Skin epidermis (tissue), 12 donors: ENCODE data around the gene PRKCSH.
A peak's percentile ranks its signal among the peaks of the same experiment; 100 is the strongest.
"Not testable (repeated sequence)": the region's sequence is repeated elsewhere in the genome, so short reads cannot be mapped to it uniquely, and the experiment has no call there.

Experiments used
- H3K27ac ChIP-seq, 21 experiments: fragments of 200-600 bp; sonication (generic) in 11 of 21; one replicate each; pipeline ENCODE4 v1.5.0; 2020; ENCODE audit warnings: mild to moderate bottlenecking in 3 of 21, inconsistent platforms in 2 of 21, moderate library complexity in 2 of 21
- H3K4me3 ChIP-seq, 7 experiments: fragments of 200-600 bp; sonication (generic) in 2 of 7; one replicate each; pipeline ENCODE4 v1.5.0; 2020; ENCODE audit warnings: inconsistent platforms in 2 of 7, mild to moderate bottlenecking in 2 of 7, moderate library complexity in 1 of 7

Gene PRKCSH

GRCh38 chr19:11435057-11435832 is at the start of gene PRKCSH, which contains the start of gene ODAD3:
Gene PRKCSH (plus strand): TSS chr19:11435635. CDS start chr19:11436118, 483 bp downstream.
Gene ODAD3 (minus strand): TSS chr19:11435121. CDS start chr19:11435016, 105 bp downstream.
- Histone ChIP-seq H3K27ac (peak within 1 kb of the TSS in 20 of 21 experiments; percentile 36 to 91 (median 79)), H3K4me3 (peak within 1 kb of the TSS; percentile 43 to 87 (median 68))

- Histone ChIP-seq H3K4me3 (no peak overlapping the region), H3K27ac (no peak overlapping the region)
Measured at GRCh38 chr19:11387162-11388034, 48.0 kb upstream of the PRKCSH start.

GRCh38 chr19:11390359-11390758 is 45.1 kb upstream of the PRKCSH start:
- no peak overlapping the region for H3K27ac ChIP-seq
- H3K4me3 ChIP-seq: no peak overlapping the region

GRCh38 chr19:11390933-11391680 is 44.3 kb upstream of the PRKCSH start:
- no peak overlapping the region for H3K27ac ChIP-seq
- H3K4me3 ChIP-seq: no peak overlapping the region

- no peak overlapping the region for H3K27ac ChIP-seq
- H3K4me3 ChIP-seq: no peak overlapping the region
Measured at GRCh38 chr19:11397089-11397610, 38.3 kb upstream of the PRKCSH start.

GRCh38 chr19:11399667-11400066 is 35.8 kb upstream of the PRKCSH start:
- H3K27ac ChIP-seq: no peak overlapping the region
- no peak overlapping the region for H3K4me3 ChIP-seq

GRCh38 chr19:11400798-11401197 is 34.6 kb upstream of the PRKCSH start:
- Histone ChIP-seq H3K4me3 (no peak overlapping the region), H3K27ac (no peak overlapping the region)

- no peak overlapping the region for H3K27ac ChIP-seq
- H3K4me3 ChIP-seq: no peak overlapping the region
Measured at GRCh38 chr19:11401808-11402543, 33.5 kb upstream of the PRKCSH start.

GRCh38 chr19:11404588-11405222 is 30.7 kb upstream of the PRKCSH start:
- no peak overlapping the region for H3K27ac ChIP-seq

GRCh38 chr19:11405846-11406643 is 29.4 kb upstream of the PRKCSH start:
- H3K27ac ChIP-seq: no peak overlapping the region
- peak overlapping the region in 1 of 7 experiments; percentile 8 for H3K4me3 ChIP-seq

More at GRCh38 chr19:11404588-11405222, 30.7 kb upstream of the PRKCSH start:
- H3K4me3 ChIP-seq: no peak overlapping the region

- H3K27ac ChIP-seq, H3K4me3 ChIP-seq: not testable (repeated sequence)
Measured at GRCh38 chr19:11406703-11407236, 28.7 kb upstream of the PRKCSH start.

- H3K27ac ChIP-seq: no peak overlapping the region
Measured at GRCh38 chr19:11408591-11408990, 26.8 kb upstream of the PRKCSH start.

GRCh38 chr19:11410682-11411081 is 24.8 kb upstream of the PRKCSH start:
- no peak overlapping the region for H3K4me3 ChIP-seq

More at GRCh38 chr19:11408591-11408990, 26.8 kb upstream of the PRKCSH start:
- no peak overlapping the region for H3K4me3 ChIP-seq

GRCh38 chr19:11414544-11414943 is 20.9 kb upstream of the PRKCSH start:
- Histone ChIP-seq H3K27ac (no peak overlapping the region), H3K4me3 (no peak overlapping the region)

More at GRCh38 chr19:11410682-11411081, 24.8 kb upstream of the PRKCSH start:
- H3K27ac ChIP-seq: no peak overlapping the region

GRCh38 chr19:11416346-11417052 is 18.9 kb upstream of the PRKCSH start:
- Histone ChIP-seq H3K4me3 (no peak overlapping the region), H3K27ac (no peak overlapping the region)

- Histone ChIP-seq H3K27ac (peak overlapping the region in 1 of 21 experiments; percentile 49), H3K4me3 (peak overlapping the region in 1 of 7 experiments; percentile 30)
Measured at GRCh38 chr19:11418094-11418548, 17.3 kb upstream of the PRKCSH start.
